Panc1 (cell line): Measurements from ENCODE around the gene SPIN2B.

Experiments
- CTCF ChIP-seq: fragments of 450-650 bp; IDR thresholded peaks from 2 replicates; pipeline ENCODE4 v1.5.1; 2017; ENCODE audit warnings: mild to moderate bottlenecking
- POLR2AphosphoS5 ChIP-seq: IDR thresholded peaks from 2 replicates; pipeline ENCODE4 v1.6.1; 2012; ENCODE audit warnings: mild to moderate bottlenecking, low read depth, low read length, moderate library complexity
- SIN3A ChIP-seq: IDR thresholded peaks from 2 replicates; pipeline ENCODE4 v1.6.1; 2012; ENCODE audit warnings: low read depth, mild to moderate bottlenecking, low read length, moderate library complexity, borderline replicate concordance; ENCODE audit not compliant: insufficient read depth
- TCF7L2 ChIP-seq: IDR thresholded peaks from 2 replicates; pipeline ENCODE4 v1.6.1; 2011; ENCODE audit warnings: mild to moderate bottlenecking, low read depth, low read length, inconsistent platforms
- TF ChIP-seq, protein P1 (sequence below), 2 experiments: IDR thresholded peaks; 2 replicates each; pipeline ENCODE4 v1.6.1; 2011 to 2012; ENCODE audit warnings: low read depth in 2 of 2, control low read depth in 1 of 2, low read length in 1 of 2, mild to moderate bottlenecking in 1 of 2, moderate library complexity in 1 of 2; ENCODE audit not compliant: insufficient read depth in 1 of 2

DNA sequence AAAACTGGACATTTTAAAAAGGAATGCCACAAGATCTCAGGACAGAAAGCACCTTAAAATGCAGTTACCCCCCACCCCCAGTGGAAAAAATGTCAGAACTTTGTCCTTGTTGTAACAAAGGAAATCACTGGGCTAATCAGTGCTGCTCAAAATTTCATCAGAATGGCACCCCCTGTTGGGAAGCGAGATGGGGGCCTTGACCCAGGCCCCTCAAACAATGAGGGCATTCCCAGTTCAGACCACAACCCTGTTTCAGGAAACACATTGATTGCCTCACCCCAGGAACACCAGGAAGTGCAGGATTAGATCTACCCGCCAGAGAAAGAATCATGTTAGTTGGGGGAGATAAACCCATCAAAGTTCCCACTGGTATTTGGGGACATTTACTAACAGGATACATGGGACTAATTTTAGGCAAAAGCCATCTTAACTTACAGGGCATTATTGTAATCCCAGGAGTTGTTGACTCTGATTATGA is 16.4 kb downstream of the SPIN2B start:
- no peak for TF ChIP-seq CTCF
- TF ChIP-seq SIN3A: no peak
- TF ChIP-seq TCF7L2: no peak
- no peak for TF ChIP-seq POLR2AphosphoS5
- TF ChIP-seq, protein P1, sequence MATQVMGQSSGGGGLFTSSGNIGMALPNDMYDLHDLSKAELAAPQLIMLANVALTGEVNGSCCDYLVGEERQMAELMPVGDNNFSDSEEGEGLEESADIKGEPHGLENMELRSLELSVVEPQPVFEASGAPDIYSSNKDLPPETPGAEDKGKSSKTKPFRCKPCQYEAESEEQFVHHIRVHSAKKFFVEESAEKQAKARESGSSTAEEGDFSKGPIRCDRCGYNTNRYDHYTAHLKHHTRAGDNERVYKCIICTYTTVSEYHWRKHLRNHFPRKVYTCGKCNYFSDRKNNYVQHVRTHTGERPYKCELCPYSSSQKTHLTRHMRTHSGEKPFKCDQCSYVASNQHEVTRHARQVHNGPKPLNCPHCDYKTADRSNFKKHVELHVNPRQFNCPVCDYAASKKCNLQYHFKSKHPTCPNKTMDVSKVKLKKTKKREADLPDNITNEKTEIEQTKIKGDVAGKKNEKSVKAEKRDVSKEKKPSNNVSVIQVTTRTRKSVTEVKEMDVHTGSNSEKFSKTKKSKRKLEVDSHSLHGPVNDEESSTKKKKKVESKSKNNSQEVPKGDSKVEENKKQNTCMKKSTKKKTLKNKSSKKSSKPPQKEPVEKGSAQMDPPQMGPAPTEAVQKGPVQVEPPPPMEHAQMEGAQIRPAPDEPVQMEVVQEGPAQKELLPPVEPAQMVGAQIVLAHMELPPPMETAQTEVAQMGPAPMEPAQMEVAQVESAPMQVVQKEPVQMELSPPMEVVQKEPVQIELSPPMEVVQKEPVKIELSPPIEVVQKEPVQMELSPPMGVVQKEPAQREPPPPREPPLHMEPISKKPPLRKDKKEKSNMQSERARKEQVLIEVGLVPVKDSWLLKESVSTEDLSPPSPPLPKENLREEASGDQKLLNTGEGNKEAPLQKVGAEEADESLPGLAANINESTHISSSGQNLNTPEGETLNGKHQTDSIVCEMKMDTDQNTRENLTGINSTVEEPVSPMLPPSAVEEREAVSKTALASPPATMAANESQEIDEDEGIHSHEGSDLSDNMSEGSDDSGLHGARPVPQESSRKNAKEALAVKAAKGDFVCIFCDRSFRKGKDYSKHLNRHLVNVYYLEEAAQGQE (IDR thresholded peaks at IDR 0.05; ENCODE audit: insufficient read depth in 1 of 2, low read depth in 2 of 2, low read length in 1 of 2): no peak
